ENCODE data around the gene GSC.

- TF ChIP-seq CTCF (IDR thresholded peaks at IDR 0.05) (no peak), EZH2 (IDR thresholded peaks at IDR 0.05; ENCODE audit: borderline replicate concordance, insufficient read depth, low read depth, low read length, poor library complexity, severe bottlenecking) (no peak)
These were observed 46.2 kb upstream of the GSC start for GRCh38 chr14:94816113-94816512.

Measured in B cell (primary cell).